HTERT RPE-1 (cell line): ENCODE results near the gene ZSCAN20.

Experiments used
- in situ Hi-C: fragments of 300-500 bp; cut with MboI; formaldehyde crosslinking; loops from 4 replicates; pipeline ENCODE4 v1.14.3; 2020; ENCODE audit warnings: low sequenced_read_pairs

The ZSCAN20 gene

DNA sequence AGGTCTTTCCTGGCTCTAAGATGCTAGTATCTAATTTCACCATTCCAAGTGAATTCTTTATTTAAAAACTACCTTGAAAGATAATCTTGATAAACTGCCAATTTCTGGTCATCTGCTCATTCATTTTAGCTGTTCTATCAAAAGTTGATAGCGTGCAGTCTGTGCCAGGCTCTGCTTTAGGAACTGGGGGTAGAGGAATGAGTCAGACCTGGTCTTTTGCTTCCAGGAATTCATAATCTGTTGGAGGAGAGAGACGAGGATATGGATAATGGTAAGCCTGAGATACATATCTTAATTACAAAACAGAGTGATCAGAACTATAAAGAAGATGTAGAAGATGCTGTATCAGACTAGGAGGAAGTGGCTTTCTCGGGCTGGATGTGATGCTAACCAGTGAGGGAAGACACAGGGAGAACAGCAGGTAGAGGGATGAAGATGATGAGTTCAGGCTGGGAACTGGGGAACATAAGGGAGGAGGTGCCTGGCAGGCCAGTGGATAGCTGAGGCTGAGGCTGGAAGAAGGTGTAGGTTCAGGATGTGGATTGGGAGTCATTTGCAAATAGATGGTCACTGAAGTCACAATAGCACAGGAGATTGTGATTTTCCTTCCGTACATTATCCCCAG, 29.3 kb upstream of the ZSCAN20 start:
- in situ Hi-C loops: no loop called here

DNA sequence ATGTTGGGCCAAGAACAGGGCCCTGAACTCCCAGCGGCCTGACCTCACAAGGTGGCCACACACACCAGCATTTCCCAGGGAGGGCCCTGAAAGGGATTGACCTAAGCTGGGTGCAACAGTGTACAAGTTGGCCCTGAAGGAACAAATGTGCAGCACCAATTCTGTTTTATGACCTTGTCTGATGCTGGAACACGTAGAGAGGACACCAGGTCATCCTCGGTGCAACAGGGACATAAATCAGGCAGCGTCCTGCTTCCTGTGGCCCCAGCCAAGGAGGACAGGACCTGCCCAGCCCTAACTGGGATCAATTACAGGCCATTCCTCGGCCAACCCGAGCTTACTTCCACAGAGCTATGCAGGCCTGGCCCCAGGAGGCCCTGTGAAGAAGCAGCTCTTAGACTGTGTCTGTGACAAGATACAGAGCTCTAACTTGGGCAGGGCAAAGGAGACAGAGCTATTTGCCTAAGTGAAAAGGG, 28.7 kb upstream of the ZSCAN20 start:
- in situ Hi-C loops: no loop called here

DNA sequence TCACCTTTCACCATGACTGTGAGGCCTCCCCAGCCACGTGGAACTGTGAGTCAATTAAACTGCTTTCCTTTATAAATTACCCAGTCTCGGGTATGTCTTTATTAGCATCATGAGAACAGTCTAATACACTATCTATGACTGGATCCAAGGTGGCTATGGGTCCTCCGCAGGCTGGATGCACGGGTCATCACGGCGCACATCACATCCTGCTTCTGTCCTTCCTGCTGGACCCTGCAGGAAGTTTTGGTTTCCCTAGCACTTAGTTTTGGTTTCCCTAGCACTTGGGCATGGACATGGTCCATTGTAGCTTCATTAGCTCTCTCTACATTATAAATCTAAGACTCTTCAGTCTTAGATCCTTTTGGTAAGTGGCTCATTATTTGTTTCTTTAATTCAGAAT, 27.3 kb upstream of the ZSCAN20 start:
- in situ Hi-C loops: no loop called here

GRCh38 chr1:33446590-33446989, 25.9 kb upstream of the ZSCAN20 start:
- in situ Hi-C loops: no loop called here

DNA sequence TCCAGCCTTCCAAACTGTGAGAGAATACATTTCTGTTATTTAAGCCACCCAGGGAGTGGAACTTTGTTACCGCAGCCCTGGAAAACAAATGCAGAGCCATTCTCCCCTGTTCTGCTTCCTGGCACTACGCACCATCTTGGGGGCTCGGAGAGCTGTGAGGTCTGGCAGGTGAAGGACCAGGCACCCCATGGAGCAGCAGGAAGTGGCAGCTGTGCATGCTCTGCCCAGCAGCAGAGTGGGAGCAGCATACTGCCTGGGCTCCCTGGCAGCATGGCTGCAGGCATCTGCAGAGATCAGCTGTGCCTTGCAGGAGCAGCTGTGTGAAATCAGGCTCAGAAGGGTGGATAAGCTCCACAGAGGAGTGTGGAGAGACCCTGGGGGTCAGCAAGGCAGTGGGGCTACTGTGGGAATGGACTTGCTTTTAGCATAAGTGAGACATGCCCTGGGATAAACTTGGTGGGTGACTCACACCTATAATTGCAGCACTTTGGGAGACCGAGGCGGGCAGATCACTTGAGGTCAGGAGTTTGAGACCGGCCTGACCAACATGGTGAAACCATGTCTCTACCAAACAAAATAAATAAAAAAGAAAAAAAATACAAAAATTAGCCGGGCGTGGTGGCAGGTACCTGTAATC, 17.7 kb upstream of the ZSCAN20 start:
- in situ Hi-C loops: no loop called here

- in situ Hi-C loops: no loop called here
These were observed 16.6 kb upstream of the ZSCAN20 start for GRCh38 chr1:33455539-33456501.

DNA sequence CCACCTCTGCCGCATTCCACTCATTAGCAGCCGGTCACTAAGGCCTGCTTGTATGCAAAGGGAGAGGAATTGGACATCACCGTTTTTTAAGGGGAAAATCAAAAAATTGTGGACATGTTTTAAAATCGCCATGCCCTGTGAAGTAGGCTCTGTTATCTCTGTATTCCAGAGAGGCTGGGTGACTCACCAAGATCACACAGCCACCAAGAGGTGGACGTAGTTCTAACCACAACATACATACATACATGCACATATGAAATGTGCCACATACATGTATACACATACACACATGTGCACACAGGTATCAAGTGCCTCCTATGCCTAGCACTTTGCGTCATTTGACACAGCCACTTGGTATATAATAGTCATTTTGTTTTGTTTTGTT, 16.0 kb upstream of the ZSCAN20 start:
- in situ Hi-C loops: no loop called here

- in situ Hi-C loops: no loop called here
These were observed 12.8 kb upstream of the ZSCAN20 start for GRCh38 chr1:33459691-33460090.

GRCh38 chr1:33460144-33460543, 12.3 kb upstream of the ZSCAN20 start:
- in situ Hi-C loops: no loop called here

DNA sequence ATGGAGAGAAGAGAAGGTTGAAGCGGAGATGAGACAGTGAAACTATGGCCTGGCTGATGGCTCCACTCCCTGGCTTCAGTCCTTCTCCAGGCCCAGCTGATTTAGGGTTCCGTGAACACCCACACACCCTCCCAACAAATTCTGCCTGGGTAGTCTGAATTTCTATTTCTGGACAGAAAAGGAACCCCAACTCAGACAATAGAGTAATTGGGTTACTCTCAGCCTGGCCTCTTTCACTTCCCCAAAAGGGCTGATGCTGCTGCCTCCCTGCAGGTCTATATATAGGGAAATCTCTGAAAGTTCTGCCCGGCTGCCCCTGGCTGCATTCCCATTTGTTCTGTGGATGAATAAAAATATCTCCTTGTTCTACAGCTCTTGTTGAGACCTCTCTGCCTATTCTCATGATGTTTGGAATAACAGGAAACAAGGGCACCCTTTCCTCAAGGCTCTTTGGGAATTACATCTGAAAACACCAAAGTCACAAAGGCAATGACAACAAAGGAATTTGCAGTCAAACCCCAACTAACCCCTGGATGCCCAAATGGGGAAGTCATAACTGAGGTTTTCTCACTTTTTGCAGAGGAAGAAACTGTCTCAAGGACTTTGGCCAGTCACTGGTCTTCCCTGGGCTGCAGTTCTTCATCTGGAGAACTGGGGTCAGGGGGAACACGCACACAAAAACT, 11.4 kb upstream of the ZSCAN20 start:
- in situ Hi-C loops: no loop called here

DNA sequence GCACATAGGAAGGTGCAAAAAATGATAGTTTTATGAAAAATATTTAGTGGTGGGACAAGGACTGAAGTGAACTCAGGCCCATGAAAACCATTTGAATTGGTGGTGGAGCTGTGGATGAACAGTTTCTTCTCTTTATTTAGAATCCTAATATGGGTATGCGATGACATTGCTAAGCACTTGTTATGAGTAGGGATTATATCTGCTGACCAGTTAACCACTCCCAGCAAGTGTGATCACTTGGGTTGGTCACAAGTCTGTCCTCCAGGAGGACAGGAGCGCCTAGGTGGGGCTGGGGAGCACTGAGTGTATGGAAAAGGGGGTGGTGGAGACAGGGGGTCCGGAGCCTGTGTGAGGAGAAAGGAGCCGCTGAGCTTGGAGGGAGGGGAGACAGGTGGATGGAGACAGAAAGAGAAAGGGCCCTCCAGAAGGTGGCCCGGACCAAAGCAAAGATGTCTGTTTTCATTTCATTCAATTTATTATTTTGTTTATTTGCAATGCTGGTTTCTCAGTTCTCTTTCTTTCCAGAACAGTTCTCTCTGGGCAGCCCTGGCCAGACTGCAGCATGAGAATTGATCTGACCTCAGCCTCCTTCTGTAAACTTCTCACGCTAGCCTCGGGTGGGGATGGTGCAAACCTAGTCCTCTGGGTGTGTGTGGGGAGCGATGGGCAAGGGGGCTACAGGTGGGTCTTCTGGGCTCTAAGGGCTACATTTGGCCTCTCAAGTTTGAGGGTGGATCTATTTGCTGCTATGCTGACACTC, 9.9 kb upstream of the ZSCAN20 start:
- in situ Hi-C loops: no loop called here

DNA sequence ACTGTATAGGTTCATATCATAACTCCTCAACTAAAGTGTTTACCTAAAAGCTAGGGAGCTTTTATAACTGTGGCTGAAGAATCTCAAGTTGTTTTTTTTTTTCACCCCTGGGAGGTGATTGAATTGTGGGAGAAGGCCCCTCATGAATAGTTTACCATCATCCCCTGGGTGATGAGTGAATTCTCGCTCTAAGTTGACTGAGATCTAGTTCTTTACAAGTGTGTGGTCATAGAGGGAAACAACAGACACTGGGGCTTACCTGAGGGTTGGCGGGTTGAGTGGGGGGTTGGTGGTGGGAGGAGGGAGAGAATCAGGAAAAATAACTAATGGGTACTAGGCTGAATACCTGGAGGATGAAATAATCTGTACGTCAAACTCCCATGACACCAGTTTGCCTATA, 7.9 kb upstream of the ZSCAN20 start:
- in situ Hi-C loops: no loop called here

DNA sequence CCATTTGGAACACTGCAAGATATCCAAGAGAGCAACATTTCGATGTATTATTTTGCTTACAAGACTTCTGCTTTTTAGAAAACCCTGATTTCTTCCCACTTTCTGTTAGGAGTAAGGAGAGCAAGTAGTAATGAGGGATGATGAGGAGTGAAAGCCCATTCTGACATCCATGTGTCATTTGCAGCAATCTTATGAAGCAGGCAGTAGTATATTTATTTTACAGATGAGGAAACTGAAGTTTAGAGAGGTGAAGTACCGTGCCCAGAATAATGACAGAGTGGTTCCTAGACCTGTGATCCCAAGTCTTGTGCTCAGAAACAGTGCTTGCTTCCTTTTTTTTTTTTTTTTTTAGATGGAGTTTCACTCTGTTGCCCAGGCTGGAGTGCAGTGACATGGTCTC, 7.1 kb upstream of the ZSCAN20 start:
- in situ Hi-C loops: no loop called here

GRCh38 chr1:33466159-33466558, 6.3 kb upstream of the ZSCAN20 start:
- in situ Hi-C loops: no loop called here

DNA sequence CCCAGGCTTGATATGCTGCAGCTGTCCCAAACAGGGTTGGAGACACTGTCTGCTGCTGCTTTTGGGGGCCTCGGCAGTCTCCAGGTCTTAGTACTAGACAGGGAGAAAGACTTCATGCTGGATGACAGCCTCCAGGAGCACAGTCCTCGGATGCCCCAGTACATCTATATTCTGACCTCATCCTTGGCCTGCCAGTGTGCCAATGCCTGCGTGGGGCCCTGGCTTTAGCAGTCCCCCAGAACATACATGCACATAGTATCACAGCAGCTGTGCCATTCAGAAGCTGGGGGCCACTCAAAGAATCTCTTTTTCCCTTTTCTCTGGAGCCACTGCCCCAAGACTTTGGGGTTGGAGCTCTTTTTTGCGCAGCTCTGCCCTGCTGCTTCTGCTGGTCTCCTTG, 4.4 kb upstream of the ZSCAN20 start:
- in situ Hi-C loops: no loop called here

GRCh38 chr1:33468531-33468930, 3.9 kb upstream of the ZSCAN20 start:
- in situ Hi-C loops: no loop called here

- in situ Hi-C loops: no loop called here
These were observed 3.5 kb upstream of the ZSCAN20 start for GRCh38 chr1:33468967-33469366.

DNA sequence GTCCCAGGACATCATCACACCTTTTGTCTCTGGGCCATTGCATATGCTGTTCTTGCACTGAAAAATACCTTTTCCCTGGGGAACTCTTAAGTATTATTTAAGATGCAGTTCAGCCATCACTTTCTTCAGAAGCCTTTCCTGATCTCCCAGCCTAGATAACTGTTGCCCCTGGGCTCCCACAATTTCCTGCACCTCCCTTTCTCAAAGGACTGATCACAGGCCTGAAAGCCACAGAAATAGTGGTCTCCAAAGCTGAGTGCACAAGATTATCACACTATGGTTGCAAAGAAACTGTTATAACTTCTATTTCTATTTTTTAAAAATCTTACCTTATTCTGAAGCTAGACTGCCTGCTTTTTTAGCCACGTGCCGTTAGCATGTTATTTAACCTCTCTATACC, 2.8 kb upstream of the ZSCAN20 start:
- in situ Hi-C loops: no loop called here

DNA sequence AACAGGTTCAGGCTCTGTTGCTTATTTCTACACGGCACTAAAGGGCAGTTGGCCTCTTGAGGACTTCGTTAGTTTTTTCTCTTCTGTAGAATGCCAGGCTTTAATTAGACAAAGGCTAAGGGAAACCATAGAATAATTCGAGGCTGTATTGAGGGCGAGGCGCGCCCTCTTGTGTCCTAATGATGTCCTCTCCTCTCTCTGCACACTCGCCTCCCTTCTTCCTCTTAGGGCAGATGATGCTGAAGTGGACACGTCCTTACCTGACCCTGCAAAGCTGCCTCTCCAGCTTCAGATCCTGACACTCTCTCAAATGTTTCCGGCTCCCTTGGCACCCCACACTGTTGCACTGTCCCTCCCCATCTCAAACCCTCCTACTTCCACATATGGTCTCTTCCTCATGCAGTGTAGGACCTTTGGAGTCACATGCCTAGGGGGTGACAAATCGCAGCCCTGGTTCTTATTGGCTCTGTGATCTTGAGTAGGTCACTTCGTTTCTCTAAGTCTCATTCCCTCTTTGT, 1.9 kb upstream of the ZSCAN20 start:
- in situ Hi-C loops: no loop called here

- in situ Hi-C loops: no loop called here
These were observed 1.0 kb upstream of the ZSCAN20 start for GRCh38 chr1:33471416-33471815.
